Mesenchymal stem cell (in vitro differentiated cells and primary cell): ENCODE results near the gene LIMS1.

Experiments
- DNase-seq: peaks from one replicate; pipeline ENCODE4 v3.0.0-alpha.2; 2013
- H2AFZ ChIP-seq: one replicate; pipeline ENCODE4 v1.6.1; 2013; ENCODE audit warnings: low read depth, mild to moderate bottlenecking, control low read depth, inconsistent platforms, low read length, moderate library complexity
- H2AK5ac ChIP-seq: 2 replicates; pipeline ENCODE4 v1.6.1; 2013; ENCODE audit warnings: low read length, moderate library complexity, mild to moderate bottlenecking, inconsistent platforms; ENCODE audit not compliant: severe bottlenecking
- H2BK120ac ChIP-seq: one replicate; pipeline ENCODE4 v1.6.1; 2013; ENCODE audit warnings: low read depth, mild to moderate bottlenecking, inconsistent platforms, low read length, moderate library complexity
- H2BK12ac ChIP-seq, 2 experiments: one replicate each; pipeline ENCODE4 v1.6.1; 2013; ENCODE audit warnings: inconsistent platforms in 2 of 2, low read length in 2 of 2, mild to moderate bottlenecking in 2 of 2, moderate library complexity in 2 of 2, control low read depth in 1 of 2
- H2BK15ac ChIP-seq: one replicate; pipeline ENCODE4 v1.6.1; 2013; ENCODE audit warnings: mild to moderate bottlenecking, low read depth, inconsistent platforms; ENCODE audit not compliant: poor library complexity, severe bottlenecking
- H2BK5ac ChIP-seq: 2 replicates; pipeline ENCODE4 v1.6.1; 2013; ENCODE audit warnings: low read depth, mild to moderate bottlenecking, low read length, control low read depth, inconsistent platforms; ENCODE audit not compliant: poor library complexity, severe bottlenecking
- H3K14ac ChIP-seq, 2 experiments: one replicate each; pipeline ENCODE4 v1.6.1; 2013; ENCODE audit warnings: inconsistent platforms in 2 of 2, low read length in 2 of 2, control low read depth in 1 of 2, mild to moderate bottlenecking in 1 of 2, moderate library complexity in 1 of 2
- H3K18ac ChIP-seq, 2 experiments: one replicate each; pipeline ENCODE4 v1.6.1; 2013; ENCODE audit warnings: inconsistent platforms in 2 of 2, low read length in 2 of 2, control low read depth in 1 of 2, low read depth in 1 of 2, mild to moderate bottlenecking in 1 of 2
- H3K23ac ChIP-seq, 2 experiments: one replicate each; pipeline ENCODE4 v1.6.1; 2013; ENCODE audit warnings: inconsistent platforms in 2 of 2, low read length in 2 of 2, mild to moderate bottlenecking in 2 of 2, moderate library complexity in 2 of 2, control low read depth in 1 of 2
- H3K27ac ChIP-seq: 2 replicates; pipeline ENCODE4 v1.5.1; 2013; ENCODE audit warnings: mild to moderate bottlenecking, moderate library complexity, low read length, control low read depth, inconsistent platforms; ENCODE audit not compliant: poor library complexity, severe bottlenecking
- H3K27me3 ChIP-seq, 2 experiments: 2 replicates each; pipeline versions ENCODE4 v1.6.1 to v1.7.0; 2013; ENCODE audit warnings: low read length in 2 of 2, mild to moderate bottlenecking in 2 of 2, moderate library complexity in 2 of 2, control low read depth in 1 of 2, inconsistent platforms in 1 of 2; ENCODE audit not compliant: control insufficient read depth in 1 of 2, insufficient read depth in 1 of 2
- H3K36me3 ChIP-seq, 2 experiments: 2 replicates each; pipeline versions ENCODE4 v1.6.1 to v1.7.0; 2013; ENCODE audit warnings: low read length in 2 of 2, control low read depth in 1 of 2, inconsistent platforms in 1 of 2, low read depth in 1 of 2, mild to moderate bottlenecking in 1 of 2; ENCODE audit not compliant: insufficient read depth in 2 of 2, control insufficient read depth in 1 of 2
- H3K4ac ChIP-seq, 2 experiments: one replicate each; pipeline ENCODE4 v1.6.1; 2013; ENCODE audit warnings: inconsistent platforms in 2 of 2, low read length in 2 of 2, mild to moderate bottlenecking in 2 of 2, moderate library complexity in 2 of 2, control low read depth in 1 of 2, low read depth in 1 of 2
- H3K4me1 ChIP-seq: 2 replicates; pipeline ENCODE4 v1.6.1; 2013; ENCODE audit warnings: low read depth, low read length, control low read depth; ENCODE audit not compliant: control insufficient read depth, insufficient read depth
- H3K4me2 ChIP-seq: 2 replicates; pipeline ENCODE4 v1.6.1; 2013; ENCODE audit warnings: low read length, mild to moderate bottlenecking, inconsistent platforms; ENCODE audit not compliant: poor library complexity, severe bottlenecking
- H3K4me3 ChIP-seq, 2 experiments: 2 replicates each; pipeline versions ENCODE4 v1.5.1 to v1.7.0; 2013; ENCODE audit warnings: low read length in 2 of 2, mild to moderate bottlenecking in 2 of 2, control low read depth in 1 of 2, low read depth in 1 of 2; ENCODE audit not compliant: insufficient read depth in 1 of 2
- H3K79me1 ChIP-seq: replicated peaks from 2 replicates; pipeline ENCODE4 v1.6.1; 2013; ENCODE audit warnings: mild to moderate bottlenecking, control low read depth, low read length, inconsistent platforms; ENCODE audit not compliant: poor library complexity, severe bottlenecking
- H3K9ac ChIP-seq: 2 replicates; pipeline ENCODE4 v1.7.0; 2013; ENCODE audit warnings: mild to moderate bottlenecking, low read length, moderate library complexity
- H3K9me3 ChIP-seq: 2 replicates; pipeline ENCODE4 v1.7.0; 2013; ENCODE audit warnings: mild to moderate bottlenecking, low read length; ENCODE audit not compliant: control insufficient read depth
- H4K8ac ChIP-seq: one replicate; pipeline ENCODE4 v1.6.1; 2013; ENCODE audit warnings: inconsistent platforms, mild to moderate bottlenecking, low read length, moderate library complexity
- H4K91ac ChIP-seq: one replicate; pipeline ENCODE4 v1.6.1; 2013; ENCODE audit warnings: mild to moderate bottlenecking, low read length, inconsistent platforms
- WGBS: methylation state at CpG from one replicate; pipeline ENCODE4 v1.1.7; 2013; ENCODE audit warnings: mixed read lengths; 5-methylcytosine and 5-hydroxymethylcytosine counted together

LIMS1 gene

DNA sequence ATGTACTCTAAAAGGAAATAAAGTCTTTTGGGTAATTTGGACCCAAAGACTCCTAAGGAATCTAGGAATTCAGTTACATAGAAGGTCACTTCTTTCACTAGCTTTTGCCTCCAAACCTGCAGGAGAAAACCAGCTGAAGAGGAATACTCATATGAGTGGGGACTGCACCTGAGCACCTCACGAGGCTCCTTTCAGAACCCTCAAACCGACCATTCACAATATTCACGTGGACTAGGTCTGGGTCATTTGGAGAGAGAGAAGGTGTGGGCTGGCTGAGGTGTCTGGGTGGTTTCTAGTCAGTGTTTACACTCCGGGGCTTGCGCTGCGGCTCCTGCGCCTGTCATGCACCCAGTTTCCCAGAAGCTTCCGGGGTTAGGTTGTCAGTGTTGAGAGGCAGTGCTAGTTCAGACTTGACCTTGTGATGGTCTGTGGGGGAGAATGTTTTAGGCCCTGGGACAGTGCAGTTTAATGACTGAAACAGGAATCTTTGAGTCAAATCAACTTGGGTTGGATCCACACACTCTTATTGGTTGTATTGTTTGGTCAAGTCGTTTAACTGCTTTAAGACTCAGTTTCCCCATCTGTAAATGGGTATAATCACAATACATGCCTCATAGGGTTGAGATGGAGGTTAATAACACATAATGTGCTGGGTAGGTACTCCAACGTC is 78.4 kb downstream of the LIMS1 start:
- peaks cover 6 to 19% of the 10 kb centered on the region in 2 experiments for H3K36me3 ChIP-seq
- H2BK5ac ChIP-seq: peak overlapping the region; percentile 66
- no peak overlapping the region for H2BK120ac ChIP-seq
- DNase-seq: no peak
- H2AFZ ChIP-seq: no peak overlapping the region
- H3K27ac ChIP-seq: peak overlapping the region; percentile 22
- H4K8ac ChIP-seq: peak overlapping the region; percentile 7
- H2BK12ac ChIP-seq: no peak overlapping the region
- H2BK15ac ChIP-seq: no peak overlapping the region
- H3K14ac ChIP-seq: no peak overlapping the region
- H3K4ac ChIP-seq: no peak overlapping the region
- no peaks in the 10 kb centered on the region for H3K27me3 ChIP-seq
- H3K18ac ChIP-seq: no peak overlapping the region
- no peaks in the 10 kb centered on the region for H3K79me1 ChIP-seq
- H3K9me3 ChIP-seq: no peaks in the 10 kb centered on the region
- no peak overlapping the region for H4K91ac ChIP-seq
- H2AK5ac ChIP-seq: peak overlapping the region; percentile 95
- peak overlapping the region in 1 of 2 experiments; percentile 31 for H3K23ac ChIP-seq
- peak overlapping the region; percentile 59 for H3K9ac ChIP-seq
- H3K4me2 ChIP-seq: no peak overlapping the region
- 90% methylated on average over 8 of the region's 10 CpGs for WGBS
- peaks cover 28% of the 10 kb centered on the region for H3K4me1 ChIP-seq
- no peak overlapping the region for H3K4me3 ChIP-seq

DNA sequence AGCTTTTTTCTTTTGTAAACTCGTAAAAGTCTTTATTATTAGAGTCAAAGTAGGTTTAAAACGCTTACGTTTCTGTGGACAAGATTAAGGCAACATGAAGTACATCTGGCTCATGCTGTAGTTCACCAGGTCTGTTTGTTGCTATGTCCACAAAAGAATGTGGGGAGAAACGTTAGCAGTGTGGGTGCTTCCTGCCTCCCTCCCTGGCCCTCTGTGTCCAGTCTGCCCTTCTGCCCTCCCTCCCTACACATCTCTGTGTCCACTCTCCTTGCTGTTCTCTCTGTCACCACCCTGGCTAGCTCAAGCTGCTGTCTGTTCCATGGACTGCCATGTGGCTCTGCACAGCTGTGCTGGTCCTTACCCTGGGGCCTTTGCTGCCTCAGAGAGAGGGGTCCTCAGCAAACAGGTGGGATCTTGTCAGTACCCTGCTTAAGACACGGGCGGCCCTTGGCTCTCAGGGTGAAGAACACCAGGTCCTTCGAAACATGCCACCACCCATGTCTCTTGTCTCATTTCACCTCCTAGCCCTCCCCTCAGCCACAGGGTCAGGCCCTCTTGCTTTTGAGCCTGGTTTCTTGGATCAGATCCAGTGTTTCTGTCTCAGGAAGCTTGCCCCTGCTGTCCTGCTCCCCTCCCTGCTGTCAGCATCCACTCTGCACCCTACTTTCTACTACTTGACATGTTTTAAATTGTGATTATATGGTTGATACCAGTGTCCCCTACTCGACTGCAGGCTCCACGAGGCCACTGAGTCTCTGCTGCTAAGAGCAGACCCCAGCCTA is 79.2 kb downstream of the LIMS1 start:
- H2BK12ac ChIP-seq: peak overlapping the region in 1 of 2 experiments; percentile 52
- H2BK120ac ChIP-seq: no peak overlapping the region
- H3K4me3 ChIP-seq: no peak overlapping the region
- no peak overlapping the region for H2AFZ ChIP-seq
- no peak overlapping the region for H2BK5ac ChIP-seq
- no peaks in the 10 kb centered on the region for H3K27me3 ChIP-seq
- peak overlapping the region; percentile 28 for H4K8ac ChIP-seq
- H3K9me3 ChIP-seq: no peaks in the 10 kb centered on the region
- H3K4me1 ChIP-seq: peaks cover 30% of the 10 kb centered on the region
- 69% methylated on average over 9 of the region's 9 CpGs for WGBS
- DNase-seq: peak; percentile 53
- H3K36me3 ChIP-seq: peaks cover 6 to 19% of the 10 kb centered on the region in 2 experiments
- H3K4ac ChIP-seq: peak overlapping the region in 1 of 2 experiments; percentile 57
- H2BK15ac ChIP-seq: no peak overlapping the region
- H3K9ac ChIP-seq: peak overlapping the region; percentile 59
- H3K14ac ChIP-seq: peak overlapping the region in 1 of 2 experiments; percentile 76
- H3K27ac ChIP-seq: peak overlapping the region; percentile 43
- peak overlapping the region; percentile 13 to 49 for H3K18ac ChIP-seq
- H3K23ac ChIP-seq: peak overlapping the region in 1 of 2 experiments; percentile 36
- H2AK5ac ChIP-seq: peak overlapping the region; percentile 92
- H3K4me2 ChIP-seq: no peak overlapping the region
- H4K91ac ChIP-seq: peak overlapping the region; percentile 83
- no peaks in the 10 kb centered on the region for H3K79me1 ChIP-seq

DNA sequence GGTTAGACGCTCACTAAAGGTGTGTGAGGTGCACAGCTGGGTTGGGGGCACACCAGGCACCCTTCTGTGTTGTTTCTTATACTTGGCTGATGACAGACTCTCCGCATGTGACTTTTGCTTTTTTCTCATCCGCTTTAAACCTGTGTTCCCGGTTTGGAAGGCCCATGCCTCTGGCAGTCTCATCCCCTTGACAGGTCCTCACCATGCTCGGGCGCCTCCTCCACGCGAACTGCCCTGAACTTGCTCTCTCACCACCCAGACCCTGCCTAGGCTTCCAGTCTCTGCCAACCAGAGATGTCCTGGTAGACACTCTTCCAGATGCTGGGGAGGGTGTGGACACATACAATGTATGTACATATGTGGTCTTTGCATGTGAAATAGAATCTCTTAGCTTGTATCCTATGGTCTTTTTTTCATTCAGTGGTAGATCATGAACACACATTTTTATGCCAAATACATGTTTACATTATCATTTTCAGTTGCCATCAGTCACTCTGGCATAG is 79.8 kb downstream of the LIMS1 start:
- peak overlapping the region in 1 of 2 experiments; percentile 22 for H2BK12ac ChIP-seq
- 96% methylated on average over 8 of the region's 8 CpGs for WGBS
- H2AK5ac ChIP-seq: peak overlapping the region; percentile 92

DNA sequence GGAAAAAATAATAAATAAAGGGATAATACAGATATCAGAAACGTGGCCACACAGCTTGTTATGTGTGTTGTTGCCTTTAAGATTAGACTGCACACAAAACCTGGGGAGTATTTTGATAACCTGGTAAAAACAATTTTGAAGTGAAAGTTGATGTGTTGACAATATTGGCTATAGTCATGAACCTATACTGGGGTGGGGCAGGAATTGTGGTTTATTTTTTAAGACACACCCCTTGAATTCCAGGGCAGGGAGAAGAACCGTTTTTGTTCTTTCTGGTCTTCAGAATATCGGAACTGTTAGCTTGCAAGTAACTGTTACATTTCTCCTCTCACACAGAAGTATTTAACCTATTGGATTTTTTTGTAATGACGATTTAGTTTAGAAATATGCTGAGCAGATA is 80.4 kb downstream of the LIMS1 start:
- H3K79me1 ChIP-seq: no peaks in the 10 kb centered on the region
- no peaks in the 10 kb centered on the region for H3K27me3 ChIP-seq
- no peak for DNase-seq
- H2BK15ac ChIP-seq: no peak overlapping the region
- H3K4me2 ChIP-seq: no peak overlapping the region
- no peak overlapping the region for H2BK120ac ChIP-seq
- no peak overlapping the region for H2AK5ac ChIP-seq
- H3K36me3 ChIP-seq: peaks cover 0 to 13% of the 10 kb centered on the region in 2 experiments
- H3K4me1 ChIP-seq: peaks cover 31% of the 10 kb centered on the region
- H4K8ac ChIP-seq: no peak overlapping the region
- H3K23ac ChIP-seq: no peak overlapping the region
- no peak overlapping the region for H3K18ac ChIP-seq
- H3K9me3 ChIP-seq: no peaks in the 10 kb centered on the region
- H3K4me3 ChIP-seq: no peak overlapping the region
- no peak overlapping the region for H3K4ac ChIP-seq
- no peak overlapping the region for H4K91ac ChIP-seq
- H3K27ac ChIP-seq: peak overlapping the region; percentile 53
- 78% methylated on average over 3 of the region's 4 CpGs for WGBS
- H2AFZ ChIP-seq: no peak overlapping the region
- no peak overlapping the region for H2BK12ac ChIP-seq
- H2BK5ac ChIP-seq: no peak overlapping the region
- no peak overlapping the region for H3K9ac ChIP-seq
- no peak overlapping the region for H3K14ac ChIP-seq

More for the DNA sequence above, 79.8 kb downstream of the LIMS1 start:
- peak overlapping the region in 1 of 2 experiments; percentile 64 for H3K14ac ChIP-seq
- no peak overlapping the region for H3K4me2 ChIP-seq
- H3K4ac ChIP-seq: peak overlapping the region in 1 of 2 experiments; percentile 57
- no peaks in the 10 kb centered on the region for H3K79me1 ChIP-seq
- peak overlapping the region; percentile 43 for H3K27ac ChIP-seq
- H3K18ac ChIP-seq: peak overlapping the region; percentile 34 to 49
- peaks cover 5 to 19% of the 10 kb centered on the region in 2 experiments for H3K36me3 ChIP-seq
- no peaks in the 10 kb centered on the region for H3K9me3 ChIP-seq
- no peaks in the 10 kb centered on the region for H3K27me3 ChIP-seq
- H3K9ac ChIP-seq: no peak overlapping the region
- H4K91ac ChIP-seq: peak overlapping the region; percentile 76
- H2BK120ac ChIP-seq: no peak overlapping the region
- peak overlapping the region; percentile 28 for H4K8ac ChIP-seq
- no peak overlapping the region for H3K4me3 ChIP-seq
- H3K23ac ChIP-seq: no peak overlapping the region
- no peak overlapping the region for H2BK15ac ChIP-seq
- no peak overlapping the region for H2BK5ac ChIP-seq
- DNase-seq: no peak
- peaks cover 32% of the 10 kb centered on the region for H3K4me1 ChIP-seq
- H2AFZ ChIP-seq: no peak overlapping the region
